Activated CD8-positive, alpha-beta T cell treated with anti-CD3 and anti-CD28 coated beads, Interleukin-2, amount 10 ng/mL, durations not matched to agents 7 days and 5 days (primary cell): ENCODE results near the gene STX18. TPM values are rescaled to one million over a fixed set of nuclear protein-coding genes. Genes with fewer than 3 reads are reported as not detected.

Experiments
- ATAC-seq: fragments of 150-1000 bp; cut with Tn5 transposase; one replicate; pipeline ENCODE4 v1.10.0; 2021; ENCODE audit warnings: moderate library complexity
- CTCF ChIA-PET: fragments of 350-600 bp; sonication (Branson Sonifier 250); formaldehyde crosslinking; loops from one replicate; lab custom pipeline; 2021; ENCODE audit warnings: antibody characterized with exemption; lab: Charles Lee
- POLR2A ChIA-PET: fragments of 350-600 bp; sonication (Branson Sonifier 250); formaldehyde crosslinking; loops from one replicate; lab custom pipeline; 2021; ENCODE audit warnings: antibody characterized with exemption; lab: Charles Lee
- DNase-seq: peaks from one replicate; pipeline ENCODE4 v3.0.0-alpha.2; 2020
- H3K27ac Mint-ChIP-seq: one replicate; pipeline ENCODE4 v1.8.0; 2021; ENCODE audit warnings: mild to moderate bottlenecking, mixed read lengths
- H3K27me3 Mint-ChIP-seq: one replicate; pipeline ENCODE4 v1.8.0; 2021; ENCODE audit warnings: low read depth, mixed read lengths
- H3K36me3 Mint-ChIP-seq: one replicate; pipeline ENCODE4 v1.8.0; 2021; ENCODE audit warnings: low read depth, mixed read lengths
- H3K4me1 Mint-ChIP-seq: one replicate; pipeline ENCODE4 v1.8.0; 2021; ENCODE audit warnings: low read depth, mixed read lengths
- H3K4me3 Mint-ChIP-seq: one replicate; pipeline ENCODE4 v1.8.0; 2021; ENCODE audit warnings: mild to moderate bottlenecking, mixed read lengths
- H3K9me3 Mint-ChIP-seq: one replicate; pipeline ENCODE4 v1.8.0; 2022; ENCODE audit warnings: mixed read lengths; ENCODE audit not compliant: insufficient read depth
- total RNA-seq, 2 experiments: library from RNA; stranded (reverse); gene quantifications; one replicate each; pipeline ENCODE4 v1.2.3, GENCODE V29; 2021

Gene STX18
- total RNA-seq, 2 experiments from 2014 or later: 21.2 to 24.9 TPM

- no peak for DNase-seq
- ChIA-PET CTCF (interaction anchor here (1.3 kb wide), 1 partner anchor 30 kb away, joined by 3 read pairs; no protein-coding TSS in a partner anchor), POLR2A (no interaction called here)
- Mint-ChIP-seq H3K36me3 (peaks cover 7% of the 10 kb centered on the region), H3K27me3 (no peaks in the 10 kb centered on the region), H3K4me1 (peaks cover 16% of the 10 kb centered on the region), H3K4me3 (no peak overlapping the region), H3K9me3 (no peaks in the 10 kb centered on the region), H3K27ac (peak overlapping the region; percentile 6)
- no peak for ATAC-seq
These were observed 83.9 kb downstream of the STX18 start for GRCh38 chr4:4457803-4458553.

DNA sequence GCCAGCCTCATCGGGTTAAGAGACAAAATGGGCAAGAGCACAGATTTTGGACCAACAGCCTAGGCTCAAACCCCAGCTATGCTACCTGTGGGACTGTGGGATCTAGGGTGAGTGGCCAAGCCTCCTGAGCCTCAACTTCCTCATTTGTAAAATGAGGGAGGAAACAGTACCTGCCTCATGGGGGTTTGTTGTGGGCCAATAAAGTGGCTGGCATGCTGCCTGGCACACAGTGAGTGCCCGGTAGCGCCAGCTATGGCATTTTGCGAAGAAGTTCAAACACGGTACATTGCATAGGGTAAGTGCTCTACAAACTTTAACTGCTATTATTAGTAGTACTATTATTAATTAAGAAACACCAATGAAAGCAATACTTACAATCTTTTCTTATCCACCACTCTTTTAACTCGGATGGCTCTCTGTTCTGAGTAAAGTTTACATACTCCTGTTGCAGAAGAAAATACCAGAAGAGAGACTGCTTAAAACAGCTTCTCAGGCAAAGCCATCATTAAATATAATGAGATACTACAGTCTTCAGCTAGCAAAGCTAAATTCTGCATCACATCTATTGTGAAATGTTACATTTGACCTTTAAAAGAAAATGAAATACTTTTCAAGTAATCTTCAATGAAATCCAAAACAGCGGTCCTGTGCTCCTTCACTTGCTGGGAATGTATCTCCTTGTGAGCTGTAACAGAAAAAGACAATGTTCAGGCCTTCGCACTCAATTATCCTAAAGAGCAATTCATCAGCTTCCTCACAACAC is 84.9 kb downstream of the STX18 start:
- ATAC-seq (no peak), DNase-seq (no peak)
- H3K36me3 Mint-ChIP-seq: peaks cover 14% of the 10 kb centered on the region
- peaks cover 7% of the 10 kb centered on the region for H3K4me1 Mint-ChIP-seq
- no peaks in the 10 kb centered on the region for H3K9me3 Mint-ChIP-seq
- H3K4me3 Mint-ChIP-seq: no peak overlapping the region
- POLR2A ChIA-PET: interaction anchor here (0.5 kb wide), 1 partner anchor 84 kb away, joined by 3 read pairs; the partner anchor contains the start of gene STX18
- no peak overlapping the region for H3K27ac Mint-ChIP-seq
- CTCF ChIA-PET: no interaction called here
- no peaks in the 10 kb centered on the region for H3K27me3 Mint-ChIP-seq

- no peaks in the 10 kb centered on the region for H3K9me3 Mint-ChIP-seq
- CTCF ChIA-PET: no interaction called here
- no peak overlapping the region for H3K4me3 Mint-ChIP-seq
- POLR2A ChIA-PET: no interaction called here
- ATAC-seq: no peak
- H3K36me3 Mint-ChIP-seq: peaks cover 14% of the 10 kb centered on the region
- H3K4me1 Mint-ChIP-seq: peaks cover under 1% of the 10 kb centered on the region
- no peak for DNase-seq
- no peak overlapping the region for H3K27ac Mint-ChIP-seq
- no peaks in the 10 kb centered on the region for H3K27me3 Mint-ChIP-seq
These were observed 85.5 kb downstream of the STX18 start for GRCh38 chr4:4456351-4456750.

DNA sequence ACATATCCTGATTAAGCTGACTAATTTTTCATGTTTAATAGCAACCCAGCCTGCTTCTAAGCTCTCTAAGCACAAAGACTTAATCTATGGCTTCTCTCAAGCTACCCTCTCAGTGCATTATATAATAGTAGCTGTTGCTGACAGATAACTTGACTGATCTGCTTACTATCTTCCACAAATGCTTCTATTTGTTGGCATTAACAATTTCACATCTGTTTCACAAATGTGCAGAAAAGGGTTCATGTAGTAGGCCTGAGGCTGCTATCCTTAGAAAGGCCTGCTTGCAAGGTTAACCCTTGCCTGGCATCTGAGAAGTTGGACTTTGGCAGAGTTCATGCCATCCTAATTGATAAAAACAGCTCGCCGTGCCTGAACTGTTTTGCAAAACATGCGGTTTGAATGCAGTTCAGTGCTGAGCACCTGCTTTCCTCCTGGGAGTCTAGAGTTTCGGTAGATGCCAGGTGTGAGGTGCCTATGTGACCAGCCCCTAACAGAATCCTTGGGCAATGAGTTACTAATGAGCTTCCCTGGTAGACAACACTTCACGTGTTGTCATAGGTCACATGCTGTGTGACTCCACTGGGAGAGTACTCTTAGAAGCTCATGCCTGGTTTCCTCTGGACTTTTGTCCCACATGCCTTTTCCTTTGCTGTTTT is 86.5 kb downstream of the STX18 start:
- no peak overlapping the region for H3K27ac Mint-ChIP-seq
- ChIA-PET CTCF (no interaction called here), POLR2A (no interaction called here)
- DNase-seq (no peak), ATAC-seq (no peak)
- no peak overlapping the region for H3K4me3 Mint-ChIP-seq
- no peaks in the 10 kb centered on the region for H3K4me1 Mint-ChIP-seq
- no peaks in the 10 kb centered on the region for H3K27me3 Mint-ChIP-seq
- no peaks in the 10 kb centered on the region for H3K9me3 Mint-ChIP-seq
- peaks cover 14% of the 10 kb centered on the region for H3K36me3 Mint-ChIP-seq

- H3K4me1 Mint-ChIP-seq: no peaks in the 10 kb centered on the region
- peaks cover 3% of the 10 kb centered on the region for H3K36me3 Mint-ChIP-seq
- H3K4me3 Mint-ChIP-seq: no peak overlapping the region
- ChIA-PET POLR2A (no interaction called here), CTCF (no interaction called here)
- no peaks in the 10 kb centered on the region for H3K9me3 Mint-ChIP-seq
- H3K27ac Mint-ChIP-seq: no peak overlapping the region
- ATAC-seq: no peak
- no peaks in the 10 kb centered on the region for H3K27me3 Mint-ChIP-seq
- no peak for DNase-seq
These were observed 95.4 kb downstream of the STX18 start for GRCh38 chr4:4446434-4446833.

DNA sequence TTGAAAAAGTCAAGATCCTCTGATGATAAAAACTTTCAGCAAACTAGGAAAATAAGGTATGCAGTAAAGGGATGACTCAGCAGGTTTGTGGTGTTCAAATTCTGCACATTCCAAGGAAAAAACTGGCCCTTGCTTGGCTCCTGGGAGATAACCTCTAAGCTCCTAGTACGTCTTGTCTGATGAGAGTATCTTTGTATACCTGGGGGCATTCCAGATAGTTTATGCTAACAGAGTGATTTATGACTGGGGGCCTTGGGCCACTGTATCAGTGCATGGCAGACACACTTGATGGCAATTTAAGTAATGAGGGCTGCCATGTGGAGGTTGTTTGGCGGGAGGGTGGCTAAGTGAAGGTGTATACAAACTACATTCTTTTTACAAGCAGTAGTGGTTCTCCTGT is 98.0 kb downstream of the STX18 start:
- Mint-ChIP-seq H3K9me3 (no peaks in the 10 kb centered on the region), H3K36me3 (peaks cover 3% of the 10 kb centered on the region), H3K27me3 (no peaks in the 10 kb centered on the region), H3K4me1 (no peaks in the 10 kb centered on the region), H3K27ac (no peak overlapping the region), H3K4me3 (no peak overlapping the region)
- ChIA-PET CTCF (no interaction called here), POLR2A (no interaction called here)
- no peak for DNase-seq
- no peak for ATAC-seq

GRCh38 chr4:4440333-4441061 is 101.4 kb downstream of the STX18 start:
- Mint-ChIP-seq H3K36me3 (peaks cover 10% of the 10 kb centered on the region), H3K4me3 (no peak overlapping the region), H3K4me1 (no peaks in the 10 kb centered on the region), H3K27ac (no peak overlapping the region), H3K9me3 (no peaks in the 10 kb centered on the region), H3K27me3 (no peaks in the 10 kb centered on the region)
- ATAC-seq (no peak), DNase-seq (no peak)
- ChIA-PET POLR2A (interaction anchor here (1.2 kb wide), 1 partner anchor 15 kb away, joined by 3 read pairs; no protein-coding TSS in a partner anchor), CTCF (interaction anchor here (0.9 to 1.8 kb wide), 2 partner anchors 9 to 180 kb away, joined by 3 to 14 read pairs; no protein-coding TSS in a partner anchor)

GRCh38 chr4:4439782-4440181 is 102.1 kb downstream of the STX18 start:
- Mint-ChIP-seq H3K36me3 (peaks cover 10% of the 10 kb centered on the region), H3K4me1 (no peaks in the 10 kb centered on the region), H3K27ac (no peak overlapping the region), H3K4me3 (no peak overlapping the region), H3K27me3 (no peaks in the 10 kb centered on the region), H3K9me3 (no peaks in the 10 kb centered on the region)
- no peak for ATAC-seq
- POLR2A ChIA-PET: interaction anchor here (1.2 kb wide), 1 partner anchor 14 kb away, joined by 3 read pairs; no protein-coding TSS in a partner anchor
- CTCF ChIA-PET: interaction anchor here (0.9 to 1.8 kb wide), 2 partner anchors 9 to 180 kb away, joined by 3 to 14 read pairs; no protein-coding TSS in a partner anchor
- no peak for DNase-seq

DNA sequence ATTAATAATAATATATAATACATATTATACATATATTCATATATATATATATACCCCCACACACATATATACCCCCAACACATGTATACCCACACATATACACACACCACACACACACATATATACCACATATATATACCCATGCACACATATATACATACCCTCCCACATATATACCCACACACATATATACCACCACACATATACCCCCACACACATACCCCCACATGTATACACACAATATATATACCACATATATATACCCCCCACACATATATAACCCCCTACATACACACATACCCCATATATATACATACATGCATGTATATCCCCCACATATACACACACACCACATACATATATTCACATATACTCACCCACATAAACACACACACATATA is 103.0 kb downstream of the STX18 start:
- no peaks in the 10 kb centered on the region for H3K27me3 Mint-ChIP-seq
- POLR2A ChIA-PET: interaction anchor here (1.2 kb wide), 1 partner anchor 13 kb away, joined by 3 read pairs; no protein-coding TSS in a partner anchor
- no peak overlapping the region for H3K4me3 Mint-ChIP-seq
- no peak for DNase-seq
- H3K36me3 Mint-ChIP-seq: peaks cover 7% of the 10 kb centered on the region
- no peak for ATAC-seq
- H3K4me1 Mint-ChIP-seq: no peaks in the 10 kb centered on the region
- no peaks in the 10 kb centered on the region for H3K9me3 Mint-ChIP-seq
- CTCF ChIA-PET: no interaction called here
- no peak overlapping the region for H3K27ac Mint-ChIP-seq

DNA sequence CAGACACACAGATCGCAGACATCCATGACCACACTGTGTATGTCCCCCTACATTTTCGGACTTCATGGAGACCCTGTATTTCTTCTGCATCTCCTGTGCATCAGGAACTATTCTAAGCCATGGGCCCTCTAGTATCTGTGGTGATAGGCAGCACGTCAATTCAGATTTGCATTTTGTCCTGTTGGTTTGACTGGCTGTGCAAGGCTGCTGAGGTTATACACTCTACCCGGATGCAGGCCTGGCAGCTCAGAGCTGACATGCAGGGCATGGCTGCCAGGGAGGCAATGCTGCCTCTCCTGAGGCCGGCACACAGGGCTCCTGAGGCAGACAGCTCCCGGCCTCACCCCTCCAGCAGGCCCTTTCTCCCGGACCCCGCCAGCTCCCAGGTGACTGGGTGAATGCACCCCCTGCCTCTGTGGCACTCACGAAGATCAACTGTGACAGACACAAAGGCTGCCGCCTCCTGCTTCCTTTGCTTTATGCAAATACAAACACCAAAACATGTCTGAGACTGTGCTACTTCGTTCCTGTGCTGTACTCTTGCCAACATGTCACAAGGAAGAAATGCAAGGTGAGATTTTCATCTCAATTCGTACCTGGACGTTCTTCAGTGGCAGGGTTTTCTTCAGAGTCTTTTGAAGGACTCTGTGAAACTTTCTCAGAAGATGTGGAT is 103.9 kb downstream of the STX18 start:
- POLR2A ChIA-PET: no interaction called here
- no peak overlapping the region for H3K4me3 Mint-ChIP-seq
- CTCF ChIA-PET: no interaction called here

More for the DNA sequence above, 103.9 kb downstream of the STX18 start:
- H3K36me3 Mint-ChIP-seq: peaks cover 7% of the 10 kb centered on the region
- no peaks in the 10 kb centered on the region for H3K9me3 Mint-ChIP-seq
- no peaks in the 10 kb centered on the region for H3K27me3 Mint-ChIP-seq
- no peaks in the 10 kb centered on the region for H3K4me1 Mint-ChIP-seq
- DNase-seq (no peak), ATAC-seq (no peak)
- no peak overlapping the region for H3K27ac Mint-ChIP-seq
